H1 (cell line): ENCODE data around the gene LOXL4. TPM values are rescaled to one million over a fixed set of nuclear protein-coding genes. Genes with fewer than 3 reads are reported as not detected.

Source experiments
- ASH2L ChIP-seq: fragments of 200-600, 300-600 bp; sonication (generic); IDR thresholded peaks from one replicate; pipeline ENCODE4 v1.7.1; 2017; ENCODE audit warnings: low read length
- BACH1 ChIP-seq: IDR thresholded peaks from 2 replicates; pipeline ENCODE4 v1.6.1; 2012; ENCODE audit warnings: low read length, improper control_type of control experiment
- CBX5 ChIP-seq: fragments of 300-800, 300-1000 bp; sonication (generic); IDR thresholded peaks from 2 replicates; pipeline ENCODE4 v1.7.1; 2016; ENCODE audit warnings: antibody characterized with exemption, low read length, low read depth
- CHD1 ChIP-seq: IDR thresholded peaks from 2 replicates; pipeline ENCODE4 v1.6.1; 2012; ENCODE audit warnings: low read depth, low read length, improper control_type of control experiment
- CHD2 ChIP-seq: IDR thresholded peaks from 2 replicates; pipeline ENCODE4 v1.6.1; 2012; ENCODE audit warnings: low read length, improper control_type of control experiment
- CHD7 ChIP-seq: fragments of 300-600 bp; sonication (generic); IDR thresholded peaks from 2 replicates; pipeline ENCODE4 v1.7.1; 2012; ENCODE audit warnings: low read length, moderate library complexity, mild to moderate bottlenecking, inconsistent platforms; ENCODE audit not compliant: insufficient replicate concordance
- CREB1 ChIP-seq: IDR thresholded peaks from 2 replicates; pipeline ENCODE4 v1.6.1; 2012; ENCODE audit warnings: inconsistent platforms
- EGR1 ChIP-seq: IDR thresholded peaks from 2 replicates; pipeline ENCODE4 v1.6.1; 2011; ENCODE audit warnings: low read depth, low read length, borderline replicate concordance
- GTF2F1 ChIP-seq: IDR thresholded peaks from 2 replicates; pipeline ENCODE4 v1.6.1; 2012; ENCODE audit warnings: low read depth, low read length, improper control_type of control experiment, borderline replicate concordance
- HDAC2 ChIP-seq, 2 experiments: fragments of 300-600 bp in 1 of 2; sonication (generic) in 1 of 2; IDR thresholded peaks; 2 replicates each; pipeline ENCODE4 v1.6.1; 2011 to 2012; ENCODE audit warnings: low read depth in 2 of 2, low read length in 2 of 2, mild to moderate bottlenecking in 2 of 2, moderate library complexity in 2 of 2, borderline replicate concordance in 1 of 2, inconsistent platforms in 1 of 2
- TCF12 ChIP-seq: IDR thresholded peaks from 2 replicates; pipeline ENCODE4 v1.6.1; 2011; ENCODE audit warnings: low read depth, mild to moderate bottlenecking, low read length
- polyA plus RNA-seq, 7 experiments: library from polyadenylated mRNA; depleted of rRNA in 3 of 7; stranded (reverse) in 5 of 7; unstranded in 2 of 7; fragments of >200 nt in 5 of 7; fragments of 200-250 nt in 2 of 7; gene quantifications; 1 replicate in 5 of 7; 2 replicates in 1 of 7; 4 replicates in 1 of 7; pipeline versions ENCODE4 v1.2.1 to v1.2.3, GENCODE V29; 2011 to 2013; ENCODE audit warnings: missing spikeins in 2 of 7, mixed read lengths in 2 of 7
- total RNA-seq: library from RNA; stranded (reverse); fragmentation: NEBNext Ultra II Directional; extraction: Animal tissue kit (Norgen Biotek cat#: 25700); gene quantifications from 2 replicates; pipeline ENCODE4 v1.2.1, GENCODE V29; 2021

LOXL4 gene
- total and polyA plus RNA-seq, 2 of the 8 experiments (the other 6 are each of a cell fraction or from before 2014, with no cell fraction given): 0.13 to 0.27 TPM

DNA sequence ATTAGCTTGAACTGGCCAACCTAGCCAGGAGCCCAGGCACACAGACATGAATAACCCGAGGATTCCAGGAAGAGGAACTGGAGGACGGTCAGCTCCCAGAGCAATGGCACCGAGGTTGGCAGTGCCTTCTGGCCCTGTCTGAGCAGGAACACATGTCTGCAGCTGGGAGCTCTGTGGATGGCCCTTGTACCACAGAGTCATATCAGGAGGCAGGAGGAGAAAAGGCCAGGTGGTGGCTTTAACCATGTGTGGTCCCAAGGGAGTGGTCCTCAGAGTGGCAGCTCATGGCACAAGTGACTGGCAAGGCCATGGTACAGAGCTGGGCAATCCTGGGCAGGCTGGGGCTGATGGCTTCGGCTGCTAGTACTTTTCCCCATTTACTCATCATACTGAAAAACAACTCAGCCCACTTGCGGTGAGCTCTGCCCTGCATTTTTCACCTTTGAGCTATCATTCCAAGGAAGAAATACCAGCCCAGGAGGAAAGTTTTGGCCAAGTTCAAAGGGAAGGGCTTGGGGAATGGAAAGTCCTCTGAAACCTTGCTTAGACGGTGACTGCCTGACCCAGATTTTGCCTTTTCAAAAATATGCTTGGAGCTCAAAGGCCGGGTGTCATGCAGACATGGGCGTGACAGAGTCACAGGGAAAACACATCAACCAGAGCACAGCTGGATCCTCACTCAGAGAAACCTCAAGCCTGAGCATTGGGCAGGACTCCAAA, 25.7 kb upstream of the LOXL4 start (continued):
- TF ChIP-seq CHD7 (no peak), EGR1 (no peak), ASH2L (no peak), TCF12 (no peak), CHD2 (no peak), GTF2F1 (no peak), HDAC2 (IDR thresholded peaks at IDR 0.05; ENCODE audit: borderline replicate concordance in 1 of 2, low read depth in 2 of 2, low read length in 2 of 2) (no peak), CHD1 (no peak), CREB1 (no peak), BACH1 (no peak), CBX5 (no peak)
